K562 (cell line): ENCODE measurements around the gene FOXJ1. TPM values are rescaled to one million over a fixed set of nuclear protein-coding genes. Genes with fewer than 3 reads are reported as not detected.

Source experiments
- ATAC-seq: fragments of 200-7000 bp; cut with Tn5 transposase; 3 replicates; pipeline ENCODE4 v1.9.1; 2020; ENCODE audit warnings: moderate library complexity
- BruUV-seq: library from RNA; stranded (reverse); fragments of 400-500 nt; replicated peaks from 2 replicates; lab custom pipeline; 2021; lab: Mats Ljungman, UMichigan
- CTCF ChIA-PET: fragments of 300-600 bp; formaldehyde crosslinking; extraction: SDS; loops from one replicate; lab custom pipeline; 2021; ENCODE audit warnings: low intra/inter-chr PET ratio; lab: Yijun Ruan, JAX
- POLR2A ChIA-PET: fragments of 300-600, 350-650 bp; sonication (Branson Sonifier 250); formaldehyde crosslinking; extraction: SDS; loops from one replicate; lab custom pipeline; 2021; ENCODE audit warnings: antibody characterized with exemption, inconsistent platforms; lab: Yijun Ruan, JAX
- DNase-seq, 4 experiments: peaks; one replicate each; pipeline versions ENCODE4 v3.0.0 to v3.0.0-alpha.2; 2011 to 2018; ENCODE audit warnings: low spot score in 3 of 4, mixed read lengths in 3 of 4; ENCODE audit errors: extremely low read depth in 1 of 4
- FAIRE-seq: peaks from 2 replicates; lab custom pipeline; 2011; peaks lifted over from hg19 to GRCh38; lab: Jason Lieb, UNC
- H2AFZ ChIP-seq: 2 replicates; pipeline ENCODE4 v1.6.0; 2011; ENCODE audit warnings: low read depth, low read length, control low read depth, inconsistent platforms
- H3K27ac ChIP-seq: fragments of 200-600 bp; 3 replicates; pipeline ENCODE4 v1.8.0; 2011; ENCODE audit warnings: low read depth, mild to moderate bottlenecking, control low read depth, inconsistent platforms, low read length, moderate library complexity, mixed read lengths; ENCODE audit errors: extremely low read depth
- H3K27me3 ChIP-seq, 2 experiments: fragments of 300-600 bp in 1 of 2; 2 replicates in 1 of 2; 3 replicates in 1 of 2; pipeline versions ENCODE4 v1.6.0 to v1.8.0; 2011; ENCODE audit warnings: inconsistent platforms in 2 of 2, low read length in 2 of 2, mild to moderate bottlenecking in 1 of 2, mixed read lengths in 1 of 2, moderate library complexity in 1 of 2; ENCODE audit not compliant: control insufficient read depth in 2 of 2, insufficient read depth in 2 of 2
- H3K36me3 ChIP-seq: fragments of 300-600 bp; 3 replicates; pipeline ENCODE4 v1.8.0; 2011; ENCODE audit warnings: mild to moderate bottlenecking, low read length, inconsistent platforms; ENCODE audit not compliant: control insufficient read depth, insufficient read depth
- H3K4me1 ChIP-seq, 2 experiments: fragments of 200-600 bp in 1 of 2; replicated peaks in 1 of 2; 2 replicates in 1 of 2; 3 replicates in 1 of 2; pipeline versions ENCODE4 v1.5.1 to v1.8.0; 2011; ENCODE audit warnings: inconsistent platforms in 2 of 2, low read length in 2 of 2, mild to moderate bottlenecking in 1 of 2, mixed read lengths in 1 of 2, moderate library complexity in 1 of 2; ENCODE audit not compliant: control insufficient read depth in 2 of 2, insufficient read depth in 2 of 2
- H3K4me2 ChIP-seq: 2 replicates; pipeline ENCODE4 v1.6.1; 2011; ENCODE audit warnings: low read length, control low read depth, inconsistent platforms, mixed read lengths; ENCODE audit not compliant: insufficient read depth
- H3K4me3 ChIP-seq: fragments of 200-600 bp; sonication (generic), shearing (Covaris generic); 2 replicates; pipeline ENCODE4 v1.5.1; 2016; ENCODE audit warnings: control low read depth, inconsistent platforms
- H3K79me2 ChIP-seq: fragments of 200-600 bp; 3 replicates; pipeline ENCODE4 v1.8.0; 2011; ENCODE audit warnings: low read length, inconsistent platforms; ENCODE audit not compliant: control insufficient read depth, insufficient read depth
- H3K9ac ChIP-seq, 2 experiments: 2 replicates each; pipeline versions ENCODE4 v1.6.0 to v1.6.1; 2011; ENCODE audit warnings: low read depth in 2 of 2, low read length in 2 of 2, control low read depth in 1 of 2, inconsistent platforms in 1 of 2, mild to moderate bottlenecking in 1 of 2, mixed read lengths in 1 of 2; ENCODE audit not compliant: insufficient read depth in 1 of 2
- H3K9me1 ChIP-seq: one replicate; pipeline ENCODE4 v1.6.0; 2011; ENCODE audit warnings: inconsistent platforms, mild to moderate bottlenecking, low read length, moderate library complexity; ENCODE audit not compliant: control insufficient read depth, insufficient read depth
- H3K9me3 ChIP-seq: replicated peaks from 2 replicates; pipeline ENCODE4 v1.5.1; 2011; ENCODE audit warnings: low read depth, low read length, inconsistent platforms; ENCODE audit not compliant: control insufficient read depth, insufficient read depth
- H4K20me1 ChIP-seq: replicated peaks from 2 replicates; pipeline ENCODE4 v1.6.1; 2011; ENCODE audit warnings: low read length, inconsistent platforms, mixed read lengths; ENCODE audit not compliant: control insufficient read depth, insufficient read depth
- GABPB1 ChIP-seq: sonication (generic); formaldehyde crosslinking; IDR thresholded peaks from 2 replicates; pipeline ENCODE4 v1.8.0; 2022; ENCODE audit warnings: mild to moderate bottlenecking, missing genetic modification reagents
- NFE2 ChIP-seq: IDR thresholded peaks from 2 replicates; pipeline ENCODE4 v1.6.1; 2014; ENCODE audit warnings: antibody characterized with exemption, low read depth
- ZNF518B ChIP-seq: fragments of 250-450 bp; sonication (Bioruptor Pico); IDR thresholded peaks from 2 replicates; pipeline ENCODE4 v1.5.0; 2021; ENCODE audit warnings: mild to moderate bottlenecking, moderate library complexity
- WGBS: fragments of 100-300 bp; shearing (Covaris generic); methylation state at CpG from one replicate; pipeline ENCODE4 v1.1.6; 2016; ENCODE audit warnings: low coverage, mixed read lengths; ENCODE audit not compliant: insufficient coverage; ENCODE audit errors: missing lambda C conversion rate; 5-methylcytosine and 5-hydroxymethylcytosine counted together
- in situ Hi-C: fragments of 300-500 bp; cut with MboI; formaldehyde crosslinking; loops from 4 replicates; pipeline ENCODE4 v1.15.0; 2018; ENCODE audit warnings: inconsistent platforms, mixed read lengths
- intact Hi-C: fragments of 100-400 bp; cut with micrococcal nuclease; formaldehyde crosslinking; loops from 2 replicates; pipeline ENCODE4 v1.14.2; 2022
- polyA plus RNA-seq, 8 experiments: library from polyadenylated mRNA; depleted of rRNA in 4 of 8; stranded (reverse) in 5 of 8; unstranded in 3 of 8; fragments of >200 nt; fragmentation: Nextera tagmentation in 2 of 8; fragmentation: Illumina TruSeq in 1 of 8; extraction: Ambion mirVana in 2 of 8; extraction: Trizol in 1 of 8; gene quantifications; 2 replicates each; pipeline versions ENCODE4 v1.2.1 to v1.2.3, GENCODE V29; 2011 to 2014; ENCODE audit warnings: inconsistent platforms in 1 of 8, missing spikeins in 1 of 8
- total RNA-seq, 7 experiments: library from RNA; depleted of rRNA in 6 of 7; stranded (reverse); fragments of >200 nt in 6 of 7; fragmentation: Illumina TruSeq in 2 of 7; extraction: Trizol in 2 of 7; gene quantifications; 2 replicates each; pipeline versions ENCODE4 v1.2.1 to v1.2.3, GENCODE V29; 2011 to 2021; ENCODE audit warnings: low replicate concordance in 1 of 7

Gene FOXJ1
- total and polyA plus RNA-seq, 9 of the 15 experiments (the other 6 are each of a cell fraction or from before 2014, with no cell fraction given) = 0.07 TPM; not detected in 8

DNA sequence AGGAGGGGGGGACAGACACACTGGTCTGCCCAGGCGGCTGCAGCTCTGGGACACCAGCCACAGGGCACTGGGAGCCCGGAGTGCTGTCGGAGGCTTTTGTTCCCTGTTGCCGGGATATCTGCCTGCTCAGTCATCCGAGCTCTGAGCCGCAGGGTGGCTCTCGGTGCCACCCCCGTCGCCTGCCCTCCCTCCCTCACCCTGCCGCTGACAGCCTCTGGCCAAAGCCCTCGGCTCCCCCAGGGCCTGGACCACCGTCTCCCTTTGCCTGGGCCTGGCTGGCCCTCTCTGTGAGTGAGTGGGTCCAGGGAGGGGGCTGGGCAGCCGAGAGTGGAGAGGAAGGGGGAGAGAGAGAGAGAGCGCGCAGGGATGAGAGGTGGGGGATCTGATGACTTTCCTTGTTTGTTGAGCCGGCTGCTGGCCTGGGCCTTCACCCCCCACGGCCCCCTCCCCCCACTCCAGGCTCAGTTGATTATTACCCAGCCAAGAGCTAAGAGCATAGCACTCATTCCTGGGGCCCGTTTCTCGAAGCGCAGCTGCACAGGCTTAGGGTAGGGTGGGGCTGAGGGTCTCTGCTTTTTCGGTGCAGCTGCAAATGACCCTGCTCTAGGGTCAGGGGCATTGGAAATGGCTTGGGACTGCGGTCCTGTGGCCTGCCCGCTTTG, 2.7 kb downstream of the FOXJ1 start:
- H3K27me3 ChIP-seq = peaks cover 46 to 74% of the 10 kb centered on the region in 2 experiments; a peak in 4 of 5 replicates
- ChIA-PET CTCF (no interaction called here), POLR2A (interaction anchor here (1.2 kb wide), 1 partner anchor 134 kb away, joined by 4 read pairs; no protein-coding TSS in a partner anchor)
- H3K9ac ChIP-seq = no peak overlapping the region
- H4K20me1 ChIP-seq = peaks cover 14% of the 10 kb centered on the region
- H3K79me2 ChIP-seq = no peaks in the 10 kb centered on the region
- ATAC-seq (no peak), DNase-seq (no peak), FAIRE-seq (no peak)
- 8% methylated on average over 18 of the region's 23 CpGs for WGBS
- in situ Hi-C loops = no loop called here
- H3K4me1 ChIP-seq = peaks cover 5 to 56% of the 10 kb centered on the region in 2 experiments; a peak in 3 of 5 replicates
- no peak overlapping the region for H3K4me2 ChIP-seq
- H3K36me3 ChIP-seq = no peaks in the 10 kb centered on the region
- no TSS peak for BruUV-seq
- no peak overlapping the region for H3K27ac ChIP-seq
- H3K9me3 ChIP-seq = no peaks in the 10 kb centered on the region
- H3K4me3 ChIP-seq = no peak overlapping the region
- TF ChIP-seq NFE2 (no peak), ZNF518B (no peak), GABPB1 (CRISPR knock-in tag) (0 out of 2 replicates have a peak, but pooled peaks have one; percentile 12)
- intact Hi-C loops = no loop called here
- H3K9me1 ChIP-seq = no peaks in the 10 kb centered on the region
- H2AFZ ChIP-seq = no peak overlapping the region
